GM12878 (cell line): Measurements from ENCODE around the gene CD27. TPM values are rescaled to one million over a fixed set of nuclear protein-coding genes. Genes with fewer than 3 reads are reported as not detected.

Experiments
- BHLHE40 ChIP-seq, 2 experiments: fragments of 450-650 bp in 1 of 2; IDR thresholded peaks; 2 replicates each; pipeline ENCODE4 v1.6.1; 2011 to 2017; ENCODE audit warnings: low read depth in 2 of 2, borderline replicate concordance in 1 of 2, improper control_type of control experiment in 1 of 2, low read length in 1 of 2, mild to moderate bottlenecking in 1 of 2
- BMI1 ChIP-seq: fragments of 450-650 bp; IDR thresholded peaks from 2 replicates; pipeline ENCODE4 v1.6.1; 2016; ENCODE audit warnings: mild to moderate bottlenecking, moderate library complexity, borderline replicate concordance
- BRCA1 ChIP-seq: IDR thresholded peaks from 2 replicates; pipeline ENCODE4 v1.6.1; 2011; ENCODE audit warnings: low read depth, low read length, improper control_type of control experiment
- CREM ChIP-seq: IDR thresholded peaks from 2 replicates; pipeline ENCODE4 v1.6.1; 2014; ENCODE audit warnings: antibody characterized with exemption, low read depth
- CUX1 ChIP-seq: IDR thresholded peaks from 2 replicates; pipeline ENCODE4 v1.6.1; 2012; ENCODE audit warnings: improper control_type of control experiment, low read depth, low read length; ENCODE audit not compliant: insufficient replicate concordance
- FOS ChIP-seq: IDR thresholded peaks from 3 replicates; pipeline ENCODE4 v1.6.1; 2011; ENCODE audit warnings: borderline replicate concordance; ENCODE audit not compliant: insufficient read length; ENCODE audit errors: extremely low read depth
- HDGF ChIP-seq: fragments of 450-650 bp; IDR thresholded peaks from 2 replicates; pipeline ENCODE4 v1.6.1; 2016; ENCODE audit warnings: antibody characterized with exemption
- HSF1 ChIP-seq: fragments of 150-350 bp; IDR thresholded peaks from 2 replicates; pipeline ENCODE4 v1.6.1; 2014; ENCODE audit warnings: mild to moderate bottlenecking, low read depth, low read length
- MEF2B ChIP-seq: fragments of 450-650 bp; IDR thresholded peaks from 2 replicates; pipeline ENCODE4 v1.6.1; 2018; ENCODE audit warnings: mild to moderate bottlenecking, moderate library complexity; ENCODE audit not compliant: partially characterized antibody, poor library complexity, severe bottlenecking
- MXI1 ChIP-seq: fragments of 150-350 bp; IDR thresholded peaks from 2 replicates; pipeline ENCODE4 v1.6.1; 2011; ENCODE audit warnings: low read depth, mild to moderate bottlenecking, inconsistent platforms, low read length, improper control_type of control experiment
- PBX3 ChIP-seq: IDR thresholded peaks from 2 replicates; pipeline ENCODE4 v1.6.1; 2011; ENCODE audit warnings: mild to moderate bottlenecking, low read depth, low read length, moderate library complexity; ENCODE audit not compliant: insufficient replicate concordance
- RAD21 ChIP-seq: IDR thresholded peaks from 2 replicates; pipeline ENCODE4 v1.6.1; 2011; ENCODE audit warnings: mild to moderate bottlenecking, low read depth, low read length, moderate library complexity; ENCODE audit not compliant: insufficient read depth
- SKIL ChIP-seq: fragments of 450-650 bp; IDR thresholded peaks from 2 replicates; pipeline ENCODE4 v1.6.1; 2017; ENCODE audit warnings: mild to moderate bottlenecking, low read depth, inconsistent platforms; ENCODE audit not compliant: poor library complexity, severe bottlenecking
- SPI1 ChIP-seq: IDR thresholded peaks from 2 replicates; pipeline ENCODE4 v1.6.1; 2011; ENCODE audit warnings: low read depth, mild to moderate bottlenecking, low read length, moderate library complexity, borderline replicate concordance; ENCODE audit not compliant: insufficient read depth
- WRNIP1 ChIP-seq: IDR thresholded peaks from 2 replicates; pipeline ENCODE4 v1.6.1; 2011; ENCODE audit warnings: low read depth, low read length, improper control_type of control experiment, borderline replicate concordance
- YBX1 ChIP-seq: fragments of 450-650 bp; IDR thresholded peaks from 2 replicates; pipeline ENCODE4 v1.6.1; 2016; ENCODE audit warnings: antibody characterized with exemption
- ZNF24 ChIP-seq: fragments of 450-650 bp; IDR thresholded peaks from 2 replicates; pipeline ENCODE4 v1.6.1; 2017; ENCODE audit warnings: antibody characterized with exemption, mild to moderate bottlenecking
- polyA plus RNA-seq, 11 experiments: library from polyadenylated mRNA; depleted of rRNA in 4 of 11; unstranded in 6 of 11; stranded (reverse) in 5 of 11; fragments of >200 nt; fragmentation: Nextera tagmentation in 4 of 11; fragmentation: Illumina TruSeq in 1 of 11; extraction: Ambion mirVana in 4 of 11; extraction: Trizol in 1 of 11; gene quantifications; 1 replicate in 1 of 11; 2 replicates in 10 of 11; pipeline versions ENCODE4 v1.2.1 to v1.2.3, GENCODE V29; 2011 to 2016; ENCODE audit warnings: inconsistent platforms in 2 of 11, missing spikeins in 2 of 11, low read depth in 1 of 11
- total RNA-seq, 4 experiments: library from RNA; depleted of rRNA in 3 of 4; stranded (reverse); fragments of >200 nt in 3 of 4; fragmentation: Illumina TruSeq in 1 of 4; extraction: Trizol in 1 of 4; gene quantifications; 2 replicates each; pipeline versions ENCODE4 v1.2.1 to v1.2.3, GENCODE V29; 2013 to 2021

The CD27 gene
- total and polyA plus RNA-seq, 10 of the 15 experiments (the other 5 are each of a cell fraction or from before 2014, with no cell fraction given): 4.9 to 184 (median 106) TPM

GRCh38 chr12:6461401-6462233, 16.9 kb downstream of the CD27 start (continued):
- peak; percentile 63; the same call in 1 of the 2 replicates for TF ChIP-seq CREM
- no peak for TF ChIP-seq FOS
- TF ChIP-seq WRNIP1: 0 out of 2 replicates have a peak, but pooled peaks have one; percentile 21
- peak; percentile 67 to 76; a peak in 3 of 4 replicates for TF ChIP-seq BHLHE40 (IDR thresholded peaks at IDR 0.05; ENCODE audit: borderline replicate concordance in 1 of 2, low read depth in 2 of 2, low read length in 1 of 2)
- no peak for TF ChIP-seq RAD21
- TF ChIP-seq HDGF: peak; percentile 68; the same call in 1 of the 2 replicates
- TF ChIP-seq BRCA1: no peak
- no peak for TF ChIP-seq ZNF24
- TF ChIP-seq HSF1: no peak
- peak; percentile 72 for TF ChIP-seq MEF2B
- TF ChIP-seq CUX1: no peak
- TF ChIP-seq PBX3: no peak
- no peak for TF ChIP-seq YBX1
- no peak for TF ChIP-seq BMI1
- TF ChIP-seq MXI1: peak; percentile 74
- TF ChIP-seq SPI1: peak; percentile 99
- no peak for TF ChIP-seq SKIL
